Kidney (tissue), 14 donors: ENCODE measurements around the gene CAPNS1. TPM values are rescaled to one million over a fixed set of nuclear protein-coding genes. Genes with fewer than 3 reads are reported as not detected.

Source experiments
- DNase-seq, 5 donors: peaks; one replicate each; pipeline ENCODE4 v3.0.0-alpha.2; 2013 to 2020
- FAIRE-seq: peaks from 2 replicates; lab custom pipeline; 2012; peaks lifted over from hg19 to GRCh38; lab: Jason Lieb, UNC
- H3K27ac ChIP-seq, 2 donors: one replicate each; pipeline ENCODE4 v1.7.0; 2013; ENCODE audit warnings: low read depth in 2 of 2, low read length in 2 of 2, inconsistent platforms in 1 of 2
- H3K27me3 ChIP-seq: one replicate; pipeline ENCODE4 v1.7.1; 2013; ENCODE audit warnings: low read length, inconsistent platforms; ENCODE audit not compliant: control insufficient read depth, insufficient read depth
- H3K36me3 ChIP-seq, 3 donors: one replicate each; pipeline versions ENCODE4 v1.7.0 to v1.7.1; 2013; ENCODE audit warnings: low read length in 3 of 3, control low read depth in 1 of 3, inconsistent platforms in 1 of 3; ENCODE audit not compliant: insufficient read depth in 3 of 3, control insufficient read depth in 2 of 3
- H3K4me1 ChIP-seq, 3 donors: one replicate each; pipeline versions ENCODE4 v1.7.0 to v1.7.1; 2013; ENCODE audit warnings: low read length in 3 of 3, inconsistent platforms in 1 of 3, low read depth in 1 of 3; ENCODE audit not compliant: control insufficient read depth in 2 of 3, insufficient read depth in 2 of 3
- H3K4me3 ChIP-seq, 3 donors: one replicate each; pipeline versions ENCODE4 v1.7.0 to v1.8.1; 2013; ENCODE audit warnings: low read length in 3 of 3, control low read depth in 1 of 3, inconsistent platforms in 1 of 3
- H3K9ac ChIP-seq, 3 donors: one replicate each; pipeline versions ENCODE4 v1.7.0 to v1.7.1; 2013; ENCODE audit warnings: low read length in 3 of 3, control low read depth in 1 of 3, inconsistent platforms in 1 of 3
- H3K9me3 ChIP-seq, 3 donors: one replicate each; pipeline versions ENCODE4 v1.7.0 to v1.7.1; 2013; ENCODE audit warnings: low read length in 3 of 3, control low read depth in 1 of 3, inconsistent platforms in 1 of 3; ENCODE audit not compliant: control insufficient read depth in 2 of 3, insufficient read depth in 1 of 3
- intact Hi-C: fragments of 100-400 bp; cut with DNase I; formaldehyde crosslinking; loops from one replicate; pipeline ENCODE4 v1.11.1; 2022
- polyA plus RNA-seq: library from polyadenylated mRNA; stranded (reverse); fragments of 350-450 nt; fragmentation: Illumina TruSeq; extraction: RNeasy Lipid Tissue Mini Kit (QIAGEN cat#74804); gene quantifications from one replicate; pipeline ENCODE4 v1.2.3, GENCODE V29; 2014; ENCODE audit warnings: low read depth, low replicate concordance; ENCODE audit not compliant: insufficient read depth
- total RNA-seq: library from RNA; stranded (reverse); fragmentation: NEBNext Ultra II Directional; extraction: Animal tissue kit (Norgen Biotek cat#: 25700); gene quantifications from one replicate; pipeline ENCODE4 v1.2.1, GENCODE V29; 2021
- TF ChIP-seq, protein P1 (sequence below): IDR thresholded peaks from 3 replicates; pipeline ENCODE4 v1.5.1; 2012; ENCODE audit warnings: mild to moderate bottlenecking, moderate library complexity, borderline replicate concordance; ENCODE audit not compliant: insufficient read depth; ENCODE audit errors: extremely low read depth
- donor health status: control.
- donor health status: control.
- donor health status: control.
- donor health status: control.
- donor health status: control.
- donor health status: DM: yes; HTN: yes; CAD: no.
- donor health status: Normal renal cell carcinoma (clear cell type).

The CAPNS1 gene
- total and polyA plus RNA-seq, 2 donors from 2014 or later, result 861 to 1,098 TPM

DNA sequence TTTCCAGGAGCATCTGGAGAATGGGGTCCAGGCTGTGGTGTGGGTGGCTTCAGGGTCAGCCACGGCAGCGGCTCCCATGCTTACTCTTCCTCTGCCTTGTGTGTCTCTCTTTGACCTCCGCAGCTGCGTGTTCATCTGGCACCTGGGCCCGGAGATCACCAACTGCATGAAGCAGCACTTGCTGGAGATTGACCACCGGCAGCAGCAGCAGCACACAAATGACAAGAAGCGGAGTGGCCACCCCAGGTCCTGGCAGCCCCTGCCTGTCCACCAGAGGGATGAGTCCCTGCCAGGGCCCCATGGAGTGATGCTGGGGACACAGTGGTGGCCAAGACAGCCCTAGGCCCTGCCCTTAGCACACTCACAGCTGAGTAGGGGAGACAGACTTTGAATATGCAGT, 47.3 kb upstream of the CAPNS1 start:
- no peak overlapping the region for H3K27ac ChIP-seq
- no peak overlapping the region for H3K4me3 ChIP-seq
- no peaks in the 10 kb centered on the region for H3K36me3 ChIP-seq
- no peaks in the 10 kb centered on the region for H3K27me3 ChIP-seq
- no peaks in the 10 kb centered on the region for H3K4me1 ChIP-seq
- DNase-seq, result no peak
- no peak overlapping the region for H3K9ac ChIP-seq
- TF ChIP-seq, protein P1, sequence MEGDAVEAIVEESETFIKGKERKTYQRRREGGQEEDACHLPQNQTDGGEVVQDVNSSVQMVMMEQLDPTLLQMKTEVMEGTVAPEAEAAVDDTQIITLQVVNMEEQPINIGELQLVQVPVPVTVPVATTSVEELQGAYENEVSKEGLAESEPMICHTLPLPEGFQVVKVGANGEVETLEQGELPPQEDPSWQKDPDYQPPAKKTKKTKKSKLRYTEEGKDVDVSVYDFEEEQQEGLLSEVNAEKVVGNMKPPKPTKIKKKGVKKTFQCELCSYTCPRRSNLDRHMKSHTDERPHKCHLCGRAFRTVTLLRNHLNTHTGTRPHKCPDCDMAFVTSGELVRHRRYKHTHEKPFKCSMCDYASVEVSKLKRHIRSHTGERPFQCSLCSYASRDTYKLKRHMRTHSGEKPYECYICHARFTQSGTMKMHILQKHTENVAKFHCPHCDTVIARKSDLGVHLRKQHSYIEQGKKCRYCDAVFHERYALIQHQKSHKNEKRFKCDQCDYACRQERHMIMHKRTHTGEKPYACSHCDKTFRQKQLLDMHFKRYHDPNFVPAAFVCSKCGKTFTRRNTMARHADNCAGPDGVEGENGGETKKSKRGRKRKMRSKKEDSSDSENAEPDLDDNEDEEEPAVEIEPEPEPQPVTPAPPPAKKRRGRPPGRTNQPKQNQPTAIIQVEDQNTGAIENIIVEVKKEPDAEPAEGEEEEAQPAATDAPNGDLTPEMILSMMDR, result no peak
- intact Hi-C loops, result no loop called here
- H3K9me3 ChIP-seq, result no peaks in the 10 kb centered on the region
- no peak for FAIRE-seq

DNA sequence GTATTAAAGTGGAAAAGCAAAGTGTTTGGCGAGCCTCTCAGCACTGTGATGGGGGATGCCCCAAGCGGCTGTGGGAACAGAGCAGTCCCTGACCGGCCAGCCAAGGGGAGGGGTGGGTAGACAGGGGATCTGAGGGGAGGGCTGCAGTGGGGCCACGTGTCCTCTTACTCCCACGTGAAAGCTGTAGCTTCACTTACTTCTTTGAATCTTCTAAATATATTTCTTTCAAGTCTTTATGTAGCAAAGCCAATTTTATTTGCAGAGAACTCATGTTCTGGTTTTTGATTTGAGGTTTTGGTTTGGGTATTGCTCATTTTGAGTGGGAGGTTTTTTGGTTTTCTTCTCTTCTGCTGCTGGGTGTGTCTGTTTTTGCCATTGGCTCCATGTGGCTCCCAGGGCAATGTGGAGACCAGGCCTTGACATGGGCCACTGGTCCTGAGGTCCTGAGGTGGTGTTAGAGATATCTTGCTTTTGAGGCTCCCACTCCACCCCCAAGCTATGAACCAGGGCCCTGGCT, 46.7 kb upstream of the CAPNS1 start:
- TF ChIP-seq, protein P1, result no peak
- no peak for FAIRE-seq
- DNase-seq, result no peak

DNA sequence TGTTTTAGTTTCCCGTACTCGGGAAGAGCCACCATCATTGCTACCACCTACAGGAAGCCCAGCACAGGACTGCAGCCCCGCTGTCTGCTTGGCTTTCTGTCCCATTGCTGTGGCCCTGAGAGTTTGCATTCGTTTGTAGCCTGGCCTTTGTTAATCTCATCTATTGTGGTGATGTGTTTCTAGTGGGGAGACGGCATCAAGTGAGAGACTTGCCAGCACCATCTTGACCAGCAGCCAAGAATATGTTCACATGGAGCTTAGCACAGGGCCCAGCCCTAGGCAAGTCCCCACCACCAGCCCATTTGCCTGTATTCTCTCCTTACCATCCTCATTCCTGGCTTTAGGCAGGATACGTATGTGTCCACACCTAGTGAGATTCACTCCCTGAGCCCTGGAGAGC, 46.2 kb upstream of the CAPNS1 start:
- no peak for FAIRE-seq
- DNase-seq, result no peak
- Histone ChIP-seq H3K9me3 (no peaks in the 10 kb centered on the region), H3K9ac (no peak overlapping the region), H3K27me3 (no peaks in the 10 kb centered on the region), H3K4me3 (no peak overlapping the region), H3K27ac (no peak overlapping the region), H3K4me1 (no peaks in the 10 kb centered on the region), H3K36me3 (no peaks in the 10 kb centered on the region)
- TF ChIP-seq, protein P1, result no peak
- intact Hi-C loops, result no loop called here

More for the DNA sequence above, 46.7 kb upstream of the CAPNS1 start:
- no peaks in the 10 kb centered on the region for H3K9me3 ChIP-seq
- H3K4me3 ChIP-seq, result no peak overlapping the region
- no peaks in the 10 kb centered on the region for H3K27me3 ChIP-seq
- intact Hi-C loops, result no loop called here
- no peaks in the 10 kb centered on the region for H3K36me3 ChIP-seq
- H3K9ac ChIP-seq, result no peak overlapping the region
- H3K4me1 ChIP-seq, result no peaks in the 10 kb centered on the region
- no peak overlapping the region for H3K27ac ChIP-seq

DNA sequence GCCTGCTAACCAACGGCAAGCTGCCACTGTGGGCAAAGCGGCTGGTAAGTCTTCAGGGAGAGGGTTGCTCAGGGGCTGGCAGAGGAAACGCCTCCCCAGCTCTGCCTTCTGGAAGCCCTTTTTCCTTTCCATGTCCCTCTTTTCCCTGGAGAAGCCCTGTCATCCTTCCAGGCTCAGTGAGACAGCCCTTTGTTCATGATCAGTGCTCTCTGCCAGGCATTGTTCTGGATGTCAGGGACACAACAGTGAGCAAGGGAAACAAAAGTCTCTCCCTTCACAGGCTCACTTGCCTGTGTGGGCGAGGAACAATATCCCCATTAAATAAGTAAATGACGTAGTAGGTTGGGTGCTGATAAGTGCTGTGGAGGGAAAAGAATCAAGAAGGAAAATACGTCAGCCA, 42.8 kb upstream of the CAPNS1 start:
- H3K4me1 ChIP-seq, result no peaks in the 10 kb centered on the region
- H3K27ac ChIP-seq, result no peak overlapping the region
- H3K9me3 ChIP-seq, result no peaks in the 10 kb centered on the region
- no peaks in the 10 kb centered on the region for H3K27me3 ChIP-seq
- intact Hi-C loops, result no loop called here
- H3K4me3 ChIP-seq, result no peak overlapping the region
- TF ChIP-seq, protein P1, result no peak
- FAIRE-seq (no peak), DNase-seq (no peak)
- H3K9ac ChIP-seq, result no peak overlapping the region
- H3K36me3 ChIP-seq, result no peaks in the 10 kb centered on the region
